HG03064 (cell line): ENCODE measurements around the gene TRIM37.
"Not testable (repeated sequence)": the region's sequence is repeated elsewhere in the genome, so short reads cannot be mapped to it uniquely, and the experiment has no call there.

Experiments used
- ATAC-seq: cut with Tn5 transposase; IDR thresholded peaks from one replicate; pipeline ENCODE4 v1.9.1; 2021; ENCODE audit warnings: low read depth; ENCODE audit not compliant: unreplicated experiment

Gene TRIM37

DNA sequence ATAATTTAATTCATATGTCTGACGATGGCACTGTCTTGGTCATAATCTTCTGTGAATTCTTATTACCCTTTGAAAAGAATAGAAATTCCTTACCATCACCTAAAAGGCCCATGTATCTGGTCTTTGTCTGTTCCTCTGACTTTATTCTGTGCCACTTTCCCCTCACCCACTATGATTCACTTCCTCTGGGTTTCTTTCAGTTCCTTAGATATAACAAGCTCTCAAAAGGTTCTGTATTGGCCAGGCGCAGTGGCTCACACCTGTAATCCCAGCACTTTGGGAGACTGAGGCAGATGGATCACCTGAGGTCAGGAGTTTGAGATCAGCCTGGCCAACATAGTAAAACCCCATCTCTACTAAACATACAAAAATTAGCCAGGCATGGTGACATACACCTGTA lies 152.3 kb downstream of the TRIM37 start:
- ATAC-seq = not testable (repeated sequence)

DNA sequence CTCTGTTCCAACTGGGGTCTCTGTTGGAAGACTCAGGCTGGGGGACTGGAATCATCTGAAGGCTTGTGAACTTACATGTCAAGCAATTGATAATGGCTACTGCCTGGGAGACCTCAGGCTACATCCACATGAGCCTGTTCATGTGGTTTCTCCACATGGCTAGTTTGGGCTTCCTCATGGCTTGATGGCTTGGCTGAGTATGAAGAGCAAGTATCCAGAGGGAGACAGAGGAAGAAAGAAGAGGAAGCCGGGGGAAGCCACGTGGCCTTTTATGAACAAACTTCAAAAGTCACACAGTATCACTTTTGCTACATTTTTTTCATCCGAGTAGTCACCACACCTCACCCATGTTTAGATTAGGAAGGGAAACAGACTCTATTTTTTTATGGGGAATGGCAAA lies 158.9 kb downstream of the TRIM37 start:
- ATAC-seq = no peak

DNA sequence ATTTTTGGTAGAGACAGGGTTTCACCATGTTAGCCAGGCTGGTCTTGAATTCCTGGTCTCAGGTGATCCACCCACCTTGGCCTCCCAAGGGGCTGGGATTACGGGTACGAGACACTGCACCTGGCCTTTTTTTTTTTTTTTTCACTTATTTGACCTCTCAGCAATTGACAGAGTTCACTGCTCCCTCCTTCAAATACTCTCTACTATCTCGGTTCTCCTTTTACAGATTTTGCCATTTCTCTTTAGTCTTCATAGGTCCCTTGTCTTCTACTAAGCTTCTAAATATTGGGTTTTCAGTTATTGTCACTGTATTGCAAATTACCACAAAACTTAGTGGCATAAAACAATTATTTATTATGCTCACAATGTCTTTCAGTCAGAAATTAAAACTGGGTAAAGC lies 159.3 kb downstream of the TRIM37 start:
- no peak for ATAC-seq

DNA sequence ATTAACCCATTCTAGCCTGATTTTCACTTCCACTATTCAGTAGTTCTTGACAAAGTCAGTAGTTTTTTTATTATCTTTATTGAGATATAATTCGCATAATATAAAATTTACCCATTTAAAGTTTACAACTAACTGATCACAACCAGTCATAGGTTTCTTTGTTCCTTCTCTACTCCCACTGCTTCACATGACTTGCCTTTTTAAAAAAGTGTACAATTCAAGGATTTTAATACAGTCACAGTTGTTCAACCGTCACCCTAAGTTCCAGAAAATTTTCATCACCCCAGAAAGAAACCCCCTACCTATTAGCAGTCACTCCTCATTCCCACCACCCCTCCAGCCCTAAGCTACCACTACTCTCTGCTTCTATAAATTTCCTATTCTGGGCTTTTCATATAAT lies 162.5 kb downstream of the TRIM37 start:
- ATAC-seq = no peak

DNA sequence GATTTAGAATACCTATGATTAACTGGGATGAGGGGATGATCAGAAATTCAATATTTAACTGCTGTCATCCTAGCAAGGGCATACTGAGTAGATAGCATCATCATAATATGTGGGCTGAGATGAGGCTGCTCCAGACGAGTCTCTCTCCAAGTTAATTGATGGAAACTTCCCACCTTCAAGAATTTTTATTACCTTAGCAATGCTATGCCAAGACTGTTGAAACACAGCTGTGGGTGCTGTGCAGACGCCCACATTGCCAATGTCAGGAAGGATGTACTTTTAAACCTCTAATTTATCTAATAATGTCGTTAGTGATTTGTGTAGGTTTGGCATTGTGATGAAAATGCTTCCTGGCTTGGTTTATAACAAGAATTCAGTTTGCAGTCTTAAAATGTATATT lies 170.4 kb downstream of the TRIM37 start:
- no peak for ATAC-seq

DNA sequence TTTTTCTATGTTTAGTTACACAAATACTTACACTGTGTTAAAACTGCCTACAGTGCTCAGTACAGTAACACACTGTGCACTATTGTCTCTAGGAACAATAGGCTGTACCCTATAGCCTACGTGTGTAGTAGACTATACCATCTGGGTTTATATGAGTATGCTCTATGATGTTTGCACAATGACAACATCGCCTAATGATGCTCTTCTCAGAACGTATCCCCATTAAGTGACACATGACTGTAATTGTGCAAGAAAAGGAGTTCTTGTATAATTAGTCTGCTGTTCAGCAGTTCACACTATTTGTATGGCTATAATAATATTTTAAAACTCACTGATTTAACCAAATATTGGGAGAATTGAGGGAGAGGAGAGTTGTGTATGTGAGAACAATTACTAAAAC lies 173.7 kb downstream of the TRIM37 start:
- ATAC-seq = no peak
